PC-3 (cell line): ENCODE results near the gene DYNLT2. TPM values are rescaled to one million over a fixed set of nuclear protein-coding genes. Genes with fewer than 3 reads are reported as not detected.

Experiments
- ATAC-seq: fragments of 200-7000 bp; cut with Tn5 transposase; 2 replicates; pipeline ENCODE4 v1.9.1; 2020; ENCODE audit warnings: mild to moderate bottlenecking, moderate library complexity
- BruUV-seq: library from RNA; stranded (reverse); fragments of 400-500 nt; replicated peaks from 2 replicates; lab custom pipeline; 2021; lab: Mats Ljungman, UMichigan
- CTCF ChIA-PET: fragments of 300-600 bp; sonication (Branson Sonifier 250); formaldehyde crosslinking; loops from one replicate; lab custom pipeline; 2022; ENCODE audit warnings: antibody characterized with exemption; lab: Charles Lee
- POLR2A ChIA-PET: fragments of 300-600 bp; sonication (Branson Sonifier 250); formaldehyde crosslinking; loops from one replicate; lab custom pipeline; 2022; ENCODE audit warnings: antibody characterized with exemption; ENCODE audit not compliant: unreplicated experiment; lab: Charles Lee
- DNase-seq: peaks from one replicate; pipeline ENCODE4 v3.0.0-alpha.2; 2015
- H2AFZ ChIP-seq: fragments of 300-600 bp; sonication (generic); 2 replicates; pipeline ENCODE4 v1.6.0; 2016; ENCODE audit warnings: antibody characterized with exemption, low read length
- H3F3A ChIP-seq: fragments of 300-600 bp; sonication (generic); one replicate; pipeline ENCODE4 v1.6.0; 2017; ENCODE audit warnings: antibody characterized with exemption, low read length, control low read depth, mild to moderate bottlenecking; ENCODE audit not compliant: unreplicated experiment
- H3K27ac ChIP-seq: fragments of 300-600 bp; sonication (generic); 2 replicates; pipeline ENCODE4 v1.5.1; 2016; ENCODE audit warnings: mild to moderate bottlenecking, low read length
- H3K27me3 ChIP-seq: fragments of 300-600 bp; sonication (generic); 2 replicates; pipeline ENCODE4 v1.6.1; 2016; ENCODE audit warnings: low read length, mixed read lengths
- H3K36me3 ChIP-seq: fragments of 300-600 bp; sonication (generic); 2 replicates; pipeline ENCODE4 v1.6.1; 2016; ENCODE audit warnings: low read depth, mixed run types, low read length, mixed read lengths
- H3K4me1 ChIP-seq: fragments of 300-600 bp; sonication (generic); 2 replicates; pipeline ENCODE4 v1.5.1; 2016; ENCODE audit warnings: low read length; ENCODE audit not compliant: insufficient read depth
- H3K4me2 ChIP-seq: fragments of 300-600 bp; sonication (generic); 2 replicates; pipeline ENCODE4 v1.6.0; 2016; ENCODE audit warnings: low read length
- H3K4me3 ChIP-seq: fragments of 300-600 bp; sonication (generic); 2 replicates; pipeline ENCODE4 v1.5.1; 2016; ENCODE audit warnings: mild to moderate bottlenecking, low read length, mixed read lengths
- H3K79me2 ChIP-seq: fragments of 300-600 bp; sonication (generic); 2 replicates; pipeline ENCODE4 v1.6.1; 2017; ENCODE audit warnings: low read length, mixed read lengths
- H3K9ac ChIP-seq: fragments of 300-600 bp; sonication (generic); 2 replicates; pipeline ENCODE4 v1.6.0; 2016; ENCODE audit warnings: mild to moderate bottlenecking, low read length
- H3K9me2 ChIP-seq: fragments of 300-600 bp; sonication (generic); replicated peaks from 2 replicates; pipeline ENCODE4 v1.6.1; 2016; ENCODE audit warnings: mixed run types, low read length, mixed read lengths
- H3K9me3 ChIP-seq: fragments of 300-600 bp; sonication (generic); 2 replicates; pipeline ENCODE4 v1.6.1; 2016; ENCODE audit warnings: low read length, mixed read lengths
- H4K20me1 ChIP-seq: fragments of 300-600 bp; sonication (generic); 2 replicates; pipeline ENCODE4 v1.6.1; 2016; ENCODE audit warnings: low read length, mixed read lengths
- CTCF ChIP-seq: fragments of 300-600 bp; sonication (generic); conservative IDR thresholded peaks from 2 replicates; pipeline ENCODE4 v1.5.1; 2017; ENCODE audit warnings: antibody characterized with exemption, low read depth, mild to moderate bottlenecking, low read length
- EZH2 ChIP-seq: fragments of 300-600 bp; sonication (generic); IDR thresholded peaks from one replicate; pipeline ENCODE4 v1.6.1; 2017; ENCODE audit warnings: antibody characterized with exemption, mild to moderate bottlenecking, low read length; ENCODE audit not compliant: unreplicated experiment
- EZH2phosphoT487 ChIP-seq: fragments of 300-600 bp; sonication (generic); IDR thresholded peaks from 2 replicates; pipeline ENCODE4 v1.6.1; 2018; ENCODE audit warnings: mild to moderate bottlenecking, antibody characterized with exemption, low read length, borderline replicate concordance
- intact Hi-C: fragments of 100-400 bp; cut with micrococcal nuclease; formaldehyde crosslinking; loops from 2 replicates; pipeline ENCODE4 v1.9.0; 2023
- total RNA-seq: library from RNA; depleted of rRNA; stranded (reverse); fragments of >200 nt; gene quantifications from 2 replicates; pipeline ENCODE4 v1.2.3, GENCODE V29; 2014

DYNLT2 gene
- total RNA-seq, 1 experiment from 2014 or later: 0.51 TPM

- no peak overlapping the region for H3K9ac ChIP-seq
- DNase-seq: no peak
- BruUV-seq: no TSS peak
- H4K20me1 ChIP-seq: no peaks in the 10 kb centered on the region
- no peaks in the 10 kb centered on the region for H3K9me2 ChIP-seq
- H3F3A ChIP-seq: no peaks in the 10 kb centered on the region
- no peak for ATAC-seq
- H3K36me3 ChIP-seq: no peaks in the 10 kb centered on the region
- no peak overlapping the region for H3K27ac ChIP-seq
- TF ChIP-seq EZH2phosphoT487 (no peak), CTCF (no peak), EZH2 (no peak)
- intact Hi-C loops: no loop called here
- no peaks in the 10 kb centered on the region for H3K79me2 ChIP-seq
- peaks cover 18% of the 10 kb centered on the region for H3K4me1 ChIP-seq
- peak overlapping the region; percentile 55 for H3K4me2 ChIP-seq
- no peaks in the 10 kb centered on the region for H3K9me3 ChIP-seq
- CTCF ChIA-PET: no interaction called here
- no peaks in the 10 kb centered on the region for H3K27me3 ChIP-seq
- no peak overlapping the region for H3K4me3 ChIP-seq
- POLR2A ChIA-PET: no interaction called here
- peak overlapping the region; percentile 58; the same call in 1 of the 2 replicates for H2AFZ ChIP-seq
These were observed 48.8 kb upstream of the DYNLT2 start for GRCh38 chr6:169800116-169800667.

- H3K36me3 ChIP-seq: no peaks in the 10 kb centered on the region
- no peak for ATAC-seq
- H3F3A ChIP-seq: no peaks in the 10 kb centered on the region
- H3K9ac ChIP-seq: no peak overlapping the region
- H3K9me2 ChIP-seq: no peaks in the 10 kb centered on the region
- H3K9me3 ChIP-seq: no peaks in the 10 kb centered on the region
- H2AFZ ChIP-seq: no peak overlapping the region
- no peak overlapping the region for H3K4me2 ChIP-seq
- H3K4me1 ChIP-seq: peaks cover 18% of the 10 kb centered on the region
- H3K27ac ChIP-seq: no peak overlapping the region
- BruUV-seq: no TSS peak
- peak; percentile 10 for DNase-seq
- no peaks in the 10 kb centered on the region for H3K27me3 ChIP-seq
- no peaks in the 10 kb centered on the region for H4K20me1 ChIP-seq
- no peaks in the 10 kb centered on the region for H3K79me2 ChIP-seq
- intact Hi-C loops: no loop called here
- TF ChIP-seq CTCF (no peak), EZH2 (no peak), EZH2phosphoT487 (no peak)
- ChIA-PET POLR2A (no interaction called here), CTCF (no interaction called here)
- H3K4me3 ChIP-seq: no peak overlapping the region
These were observed 48.1 kb upstream of the DYNLT2 start for GRCh38 chr6:169799474-169799926.

- Histone ChIP-seq H3K9me3 (no peaks in the 10 kb centered on the region), H3K27ac (no peak overlapping the region), H3K36me3 (no peaks in the 10 kb centered on the region), H2AFZ (no peak overlapping the region), H3K27me3 (no peaks in the 10 kb centered on the region), H3K9ac (no peak overlapping the region), H3K9me2 (no peaks in the 10 kb centered on the region), H3F3A (no peaks in the 10 kb centered on the region), H3K4me1 (peaks cover 18% of the 10 kb centered on the region), H3K4me3 (no peak overlapping the region), H3K79me2 (no peaks in the 10 kb centered on the region), H4K20me1 (no peaks in the 10 kb centered on the region), H3K4me2 (no peak overlapping the region)
- intact Hi-C loops: no loop called here
- TF ChIP-seq EZH2 (no peak), EZH2phosphoT487 (no peak), CTCF (no peak)
- POLR2A ChIA-PET: no interaction called here
- ATAC-seq (no peak), DNase-seq (no peak)
- CTCF ChIA-PET: no interaction called here
- no TSS peak for BruUV-seq
These were observed 47.5 kb upstream of the DYNLT2 start for GRCh38 chr6:169798764-169799473.
